Measurements from ENCODE around the gene SPEF1. TPM values are rescaled to one million over a fixed set of nuclear protein-coding genes. Genes with fewer than 3 reads are reported as not detected.

Gene SPEF1
- total and polyA plus RNA-seq, 2 experiments from 2014 or later, result 0.63 TPM; not detected in 1

GRCh38 chr20:3783511-3784195, 2.4 kb upstream of the SPEF1 start:
- Histone ChIP-seq H3K9me3 (ENCODE audit: low read depth) (no peaks in the 10 kb centered on the region), H4K20me1 (ENCODE audit: insufficient read depth, poor library complexity, severe bottlenecking) (peaks cover 18% of the 10 kb centered on the region), H3K4me1 (ENCODE audit: insufficient read depth) (peaks cover 34% of the 10 kb centered on the region), H3K27ac (no peak overlapping the region), H3K27me3 (peaks cover 8% of the 10 kb centered on the region), H3K9me2 (replicated peaks; ENCODE audit: insufficient read depth) (no peaks in the 10 kb centered on the region), H3K4me3 (no peak overlapping the region), H3K36me3 (replicated peaks; ENCODE audit: insufficient read depth, low read depth) (no peaks in the 10 kb centered on the region), H2AFZ (no peak overlapping the region), H3K79me2 (peaks cover 32% of the 10 kb centered on the region), H3K4me2 (peak overlapping the region; percentile 97)
- WGBS (ENCODE audit: low lambda C conversion rate, missing lambda C conversion rate), result 92% methylated on average over 9 of the region's 10 CpGs
- TF ChIP-seq, protein P1, sequence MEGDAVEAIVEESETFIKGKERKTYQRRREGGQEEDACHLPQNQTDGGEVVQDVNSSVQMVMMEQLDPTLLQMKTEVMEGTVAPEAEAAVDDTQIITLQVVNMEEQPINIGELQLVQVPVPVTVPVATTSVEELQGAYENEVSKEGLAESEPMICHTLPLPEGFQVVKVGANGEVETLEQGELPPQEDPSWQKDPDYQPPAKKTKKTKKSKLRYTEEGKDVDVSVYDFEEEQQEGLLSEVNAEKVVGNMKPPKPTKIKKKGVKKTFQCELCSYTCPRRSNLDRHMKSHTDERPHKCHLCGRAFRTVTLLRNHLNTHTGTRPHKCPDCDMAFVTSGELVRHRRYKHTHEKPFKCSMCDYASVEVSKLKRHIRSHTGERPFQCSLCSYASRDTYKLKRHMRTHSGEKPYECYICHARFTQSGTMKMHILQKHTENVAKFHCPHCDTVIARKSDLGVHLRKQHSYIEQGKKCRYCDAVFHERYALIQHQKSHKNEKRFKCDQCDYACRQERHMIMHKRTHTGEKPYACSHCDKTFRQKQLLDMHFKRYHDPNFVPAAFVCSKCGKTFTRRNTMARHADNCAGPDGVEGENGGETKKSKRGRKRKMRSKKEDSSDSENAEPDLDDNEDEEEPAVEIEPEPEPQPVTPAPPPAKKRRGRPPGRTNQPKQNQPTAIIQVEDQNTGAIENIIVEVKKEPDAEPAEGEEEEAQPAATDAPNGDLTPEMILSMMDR (IDR thresholded peaks at IDR 0.05; ENCODE audit: poor library complexity), result no peak
- TF ChIP-seq EZH2phosphoT487 (IDR thresholded peaks at IDR 0.05; ENCODE audit: low read depth, severe bottlenecking, unreplicated experiment) (no peak), EZH2 (IDR thresholded peaks at IDR 0.05; ENCODE audit: borderline replicate concordance) (no peak)
- DNase-seq (ENCODE audit: low spot score), result no peak

GRCh38 chr20:3783068-3783489, 1.8 kb upstream of the SPEF1 start:
- Histone ChIP-seq H3K36me3 (replicated peaks; ENCODE audit: insufficient read depth, low read depth) (no peaks in the 10 kb centered on the region), H3K27ac (peak overlapping the region; percentile 55), H3K9me3 (ENCODE audit: low read depth) (no peaks in the 10 kb centered on the region), H3K4me1 (ENCODE audit: insufficient read depth) (peaks cover 39% of the 10 kb centered on the region), H3K79me2 (peaks cover 32% of the 10 kb centered on the region), H3K27me3 (peaks cover 12% of the 10 kb centered on the region), H2AFZ (no peak overlapping the region), H3K9me2 (replicated peaks; ENCODE audit: insufficient read depth) (no peaks in the 10 kb centered on the region), H3K4me3 (no peak overlapping the region), H4K20me1 (ENCODE audit: insufficient read depth, poor library complexity, severe bottlenecking) (peaks cover 18% of the 10 kb centered on the region), H3K4me2 (peak overlapping the region; percentile 32)
- 71% methylated on average over 2 of the region's 2 CpGs for WGBS (ENCODE audit: low lambda C conversion rate, missing lambda C conversion rate)
- no peak for DNase-seq (ENCODE audit: low spot score)
- TF ChIP-seq, protein P1 (IDR thresholded peaks at IDR 0.05; ENCODE audit: poor library complexity), result no peak
- no peak for TF ChIP-seq EZH2 (IDR thresholded peaks at IDR 0.05; ENCODE audit: borderline replicate concordance)
- TF ChIP-seq EZH2phosphoT487 (IDR thresholded peaks at IDR 0.05; ENCODE audit: low read depth, severe bottlenecking, unreplicated experiment), result no peak

DNA sequence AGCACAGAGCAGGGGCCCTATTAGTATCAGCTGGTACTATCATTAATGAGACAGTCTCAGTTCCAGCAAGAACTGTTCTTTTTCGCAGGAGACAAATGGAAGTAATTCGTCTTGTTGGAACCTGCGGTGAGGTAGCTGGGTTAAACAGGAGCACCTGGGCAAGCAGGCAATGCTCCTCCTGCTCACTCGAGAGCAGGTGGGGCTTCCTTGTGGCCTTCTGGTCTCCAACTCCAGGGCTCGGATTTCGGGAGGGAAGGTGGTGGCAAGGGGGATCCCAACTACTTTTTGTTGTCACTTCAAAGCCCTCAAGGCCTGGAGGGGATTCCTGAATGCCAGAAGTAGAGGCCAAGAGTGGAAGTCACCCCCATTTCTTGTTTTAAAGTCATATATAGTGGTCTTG, 1.3 kb upstream of the SPEF1 start:
- no peak for DNase-seq (ENCODE audit: low spot score)
- no peak overlapping the region for H3K4me3 ChIP-seq
- H4K20me1 ChIP-seq (ENCODE audit: insufficient read depth, poor library complexity, severe bottlenecking), result peaks cover 18% of the 10 kb centered on the region
- TF ChIP-seq EZH2phosphoT487 (IDR thresholded peaks at IDR 0.05; ENCODE audit: low read depth, severe bottlenecking, unreplicated experiment) (no peak), EZH2 (IDR thresholded peaks at IDR 0.05; ENCODE audit: borderline replicate concordance) (no peak)
- TF ChIP-seq, protein P1 (IDR thresholded peaks at IDR 0.05; ENCODE audit: poor library complexity), result no peak
- no peaks in the 10 kb centered on the region for H3K9me3 ChIP-seq (ENCODE audit: low read depth)
- H3K9me2 ChIP-seq (replicated peaks; ENCODE audit: insufficient read depth), result no peaks in the 10 kb centered on the region
- peak overlapping the region; percentile 32 for H3K4me2 ChIP-seq
- H3K79me2 ChIP-seq, result peaks cover 30% of the 10 kb centered on the region
- H3K27me3 ChIP-seq, result peaks cover 12% of the 10 kb centered on the region
- peak overlapping the region; percentile 55 for H3K27ac ChIP-seq
- no peaks in the 10 kb centered on the region for H3K36me3 ChIP-seq (replicated peaks; ENCODE audit: insufficient read depth, low read depth)
- H3K4me1 ChIP-seq (ENCODE audit: insufficient read depth), result peaks cover 44% of the 10 kb centered on the region
- 88% methylated on average over 6 of the region's 6 CpGs for WGBS (ENCODE audit: low lambda C conversion rate, missing lambda C conversion rate)
- H2AFZ ChIP-seq, result no peak overlapping the region
